Activated naive CD4-positive, alpha-beta T cell treated with Interleukin-2 at 50 U/mL for 16 hours (primary cell): ENCODE measurements around the gene PRMT2.

ENCODE experiments used
- DNase-seq: peaks from one replicate; pipeline ENCODE4 v3.0.0-alpha.2; 2020

PRMT2 gene

GRCh38 chr21:46635324-46636180, at the start of gene PRMT2:
PRMT2 (plus strand) TSS chr21:46635674; CDS start chr21:46636952, 1,278 bp downstream.
- DNase-seq: peak; percentile 97

GRCh38 chr21:46594276-46594675, 41.2 kb upstream of the PRMT2 start:
- DNase-seq: no peak

GRCh38 chr21:46596201-46596600, 39.3 kb upstream of the PRMT2 start:
- no peak for DNase-seq

- no peak for DNase-seq
These were observed 38.4 kb upstream of the PRMT2 start for GRCh38 chr21:46597031-46597430.

GRCh38 chr21:46597896-46598343, 37.6 kb upstream of the PRMT2 start:
- DNase-seq: no peak

DNA sequence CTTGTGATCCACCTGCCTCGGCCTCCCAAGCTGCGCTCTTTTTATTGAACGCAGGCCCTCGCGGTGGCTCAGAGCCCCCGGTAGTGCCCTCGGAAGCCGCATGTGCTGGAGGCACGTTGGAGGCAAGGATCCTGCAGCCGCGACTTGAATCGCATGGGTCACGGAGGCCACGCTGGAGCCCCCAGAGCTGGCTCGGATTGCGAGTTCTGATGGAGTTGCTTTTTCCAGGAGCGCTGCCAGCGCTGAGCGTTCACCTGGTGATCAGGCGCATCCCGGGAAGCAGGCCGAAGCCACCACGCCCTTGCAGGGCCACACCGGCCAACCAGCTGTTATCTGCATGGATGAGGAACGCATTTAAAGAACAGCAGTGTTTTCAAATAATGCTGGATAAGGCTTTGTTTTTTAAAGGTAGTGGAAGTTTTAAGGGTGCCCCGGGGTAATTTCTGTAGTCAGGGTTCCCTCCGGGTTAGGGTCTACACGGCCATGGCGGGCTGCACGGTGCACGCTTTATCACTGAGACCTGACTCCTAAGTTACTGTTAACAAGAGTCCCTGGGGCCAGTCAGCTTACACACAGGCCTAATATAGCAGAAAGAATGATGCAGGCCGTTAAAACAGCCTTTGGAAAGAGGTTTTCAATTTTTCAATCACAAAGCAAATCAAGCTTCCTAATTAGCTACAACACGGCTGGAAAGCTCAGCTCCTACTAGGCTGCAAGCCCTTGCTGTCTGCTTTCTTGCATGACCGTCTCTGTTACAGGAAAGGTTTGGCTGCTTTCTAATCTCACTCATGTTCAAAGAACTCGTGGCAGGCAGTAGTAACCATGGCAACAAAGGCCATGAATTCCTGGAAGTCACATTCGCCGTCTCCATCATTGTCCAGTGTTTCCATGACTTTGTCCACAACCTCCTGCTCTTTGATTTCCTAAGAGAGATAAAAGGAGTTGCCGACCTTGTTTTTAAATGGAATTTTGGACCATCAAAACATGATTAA, 36.6 kb upstream of the PRMT2 start:
- DNase-seq: no peak

DNA sequence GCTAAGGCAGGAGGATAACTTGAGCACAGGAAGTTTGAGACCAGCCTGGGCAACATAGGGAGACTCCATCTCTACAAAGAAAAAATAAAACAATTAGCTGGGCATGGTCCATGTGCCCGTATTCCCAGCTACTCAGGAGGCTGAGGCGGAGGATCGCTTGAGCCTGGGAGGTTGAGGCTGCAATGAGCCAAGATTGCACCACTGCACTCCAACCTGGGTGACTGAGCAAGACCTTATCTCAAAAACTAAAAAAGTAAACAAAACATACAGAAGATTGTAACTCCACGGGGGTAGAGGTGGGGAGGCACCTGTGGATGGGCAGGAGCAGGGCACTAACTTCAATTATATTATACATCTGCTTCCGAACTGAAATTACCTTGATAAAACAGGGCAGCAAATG, 35.2 kb upstream of the PRMT2 start:
- DNase-seq: no peak

GRCh38 chr21:46600978-46601377, 34.5 kb upstream of the PRMT2 start:
- DNase-seq: no peak

DNA sequence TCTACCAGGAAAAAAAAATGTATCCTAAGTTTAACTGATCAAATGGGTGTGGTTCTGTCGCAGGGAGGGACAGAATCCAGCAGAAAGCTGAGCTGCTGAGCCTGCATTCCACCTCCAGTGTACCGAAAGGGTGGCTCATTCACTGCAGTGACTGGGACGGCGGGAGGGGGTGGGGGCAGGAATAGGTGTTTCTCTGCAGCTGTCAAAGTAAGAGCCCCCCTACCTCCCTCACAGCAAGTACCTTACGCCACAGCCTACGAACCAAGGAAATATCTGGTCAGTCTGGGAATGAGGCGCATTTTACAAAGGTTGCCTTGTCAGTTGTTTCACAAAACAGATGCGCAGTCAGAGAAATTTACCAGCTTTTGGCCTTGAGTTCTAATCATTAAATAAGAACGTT, 32.2 kb upstream of the PRMT2 start:
- DNase-seq: no peak

GRCh38 chr21:46604329-46604974, 31.0 kb upstream of the PRMT2 start:
- no peak for DNase-seq

GRCh38 chr21:46604975-46605766, 30.3 kb upstream of the PRMT2 start, which contains the start of gene S100B:
S100B (minus strand) TSS chr21:46605082; CDS start chr21:46602415, 2,667 bp downstream.
- DNase-seq: no peak

- DNase-seq: peak; percentile 18
These were observed 29.6 kb upstream of the PRMT2 start for GRCh38 chr21:46605767-46606426.

- no peak for DNase-seq
These were observed 29.1 kb upstream of the PRMT2 start for GRCh38 chr21:46606427-46606813.

- DNase-seq: no peak
These were observed 27.8 kb upstream of the PRMT2 start for GRCh38 chr21:46607636-46608035.

GRCh38 chr21:46608672-46609111, 26.8 kb upstream of the PRMT2 start:
- DNase-seq: no peak

DNA sequence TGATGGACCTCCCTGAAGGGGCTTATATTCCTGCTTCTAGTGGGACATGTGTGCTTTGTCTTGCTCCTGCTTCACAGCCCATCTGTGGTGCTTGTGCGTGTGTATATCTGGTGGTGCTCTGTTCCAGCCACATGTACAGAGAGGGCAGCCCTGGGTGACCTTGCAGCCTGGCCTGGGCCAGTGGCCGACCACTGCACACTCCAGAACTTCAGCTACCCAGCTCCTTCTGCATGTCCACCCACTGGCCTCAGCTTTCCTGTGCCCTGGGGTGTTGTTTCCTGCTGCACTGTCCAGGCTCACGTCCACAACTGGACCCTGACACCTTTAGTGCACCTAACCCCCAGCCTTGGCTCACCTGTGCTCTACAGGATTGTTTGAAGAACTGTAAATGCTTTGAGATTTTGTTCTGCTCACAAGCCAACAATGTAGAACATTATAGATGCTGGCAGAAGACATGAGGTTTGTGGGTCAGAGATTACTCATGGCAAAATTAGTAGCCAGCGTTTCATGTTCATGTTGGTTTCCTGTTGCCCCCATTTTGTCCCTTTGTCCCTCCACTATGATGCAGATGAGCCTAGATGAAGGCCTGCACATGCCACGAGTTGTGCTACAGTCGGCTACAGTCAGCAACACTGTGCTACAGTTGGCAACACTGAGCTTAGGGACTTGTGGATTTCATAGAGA, 25.3 kb upstream of the PRMT2 start:
- no peak for DNase-seq

DNA sequence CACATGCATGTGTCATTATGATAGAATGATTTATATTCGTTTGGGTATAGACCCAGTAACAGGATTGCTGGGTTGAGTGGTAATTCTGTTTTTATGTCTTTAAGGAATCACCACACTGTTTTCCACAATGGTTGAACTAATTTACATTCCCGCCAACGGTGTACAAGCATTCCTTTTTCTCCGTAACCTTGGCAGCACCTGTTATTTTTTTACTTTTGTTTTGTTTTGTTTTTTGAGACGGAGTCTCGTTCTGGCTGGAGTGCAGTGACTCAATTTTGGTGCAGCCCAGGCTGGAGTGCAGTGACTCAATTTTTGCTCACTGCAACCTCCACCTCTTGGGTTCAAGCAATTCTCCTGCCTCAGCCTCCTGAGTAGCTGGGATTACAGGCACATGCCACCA, 22.1 kb upstream of the PRMT2 start:
- no peak for DNase-seq

GRCh38 chr21:46616050-46616449, 19.4 kb upstream of the PRMT2 start:
- no peak for DNase-seq

- DNase-seq: no peak
These were observed 18.8 kb upstream of the PRMT2 start for GRCh38 chr21:46616656-46617055.

DNA sequence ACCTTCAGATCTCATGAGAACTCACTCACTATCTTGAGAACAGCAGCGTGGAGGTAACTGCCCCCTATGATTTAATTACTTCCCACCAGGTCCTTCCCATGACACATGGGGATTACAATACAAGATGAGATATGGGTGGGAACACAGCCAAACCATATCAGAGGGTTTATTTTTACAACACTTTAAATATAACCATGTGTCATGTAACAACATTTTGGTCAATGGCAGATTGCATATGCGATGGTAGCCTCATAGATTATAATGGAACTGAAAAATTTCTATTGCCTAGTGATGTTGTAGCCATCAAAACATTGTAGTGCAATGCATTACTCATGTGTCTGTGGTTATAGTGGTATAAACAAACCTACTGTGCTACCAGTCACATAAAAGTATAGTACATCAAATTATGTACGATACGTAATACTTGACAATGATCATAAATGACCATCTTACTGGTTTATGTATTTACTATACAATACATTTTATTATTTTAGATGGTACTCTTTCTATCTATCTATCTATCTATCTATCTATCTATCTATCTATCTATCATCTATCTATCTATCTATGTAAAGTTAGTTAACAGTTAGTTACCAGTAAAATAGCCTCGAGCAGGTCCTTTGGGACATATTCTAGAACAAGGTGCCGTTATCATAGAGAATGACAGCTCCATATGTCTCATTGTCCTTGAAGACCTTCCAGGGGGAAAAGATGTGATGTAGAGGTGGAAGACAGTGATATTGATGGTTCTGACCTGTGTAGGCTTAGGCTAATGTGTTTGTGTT, 18.0 kb upstream of the PRMT2 start:
- DNase-seq: no peak
